Hematopoietic multipotent progenitor cell treated with erythropoietin and hydrocortisone succinate and interleukin-3 and kit ligand, for 8 days (in vitro differentiated cells): ENCODE measurements around the gene GOLGA8J.
"Not testable (repeated sequence)": the region's sequence is repeated elsewhere in the genome, so short reads cannot be mapped to it uniquely, and the experiment has no call there.

Experiments
- DNase-seq: peaks from one replicate; pipeline ENCODE4 v3.0.0-alpha.2; 2015

The GOLGA8J gene, protein sequence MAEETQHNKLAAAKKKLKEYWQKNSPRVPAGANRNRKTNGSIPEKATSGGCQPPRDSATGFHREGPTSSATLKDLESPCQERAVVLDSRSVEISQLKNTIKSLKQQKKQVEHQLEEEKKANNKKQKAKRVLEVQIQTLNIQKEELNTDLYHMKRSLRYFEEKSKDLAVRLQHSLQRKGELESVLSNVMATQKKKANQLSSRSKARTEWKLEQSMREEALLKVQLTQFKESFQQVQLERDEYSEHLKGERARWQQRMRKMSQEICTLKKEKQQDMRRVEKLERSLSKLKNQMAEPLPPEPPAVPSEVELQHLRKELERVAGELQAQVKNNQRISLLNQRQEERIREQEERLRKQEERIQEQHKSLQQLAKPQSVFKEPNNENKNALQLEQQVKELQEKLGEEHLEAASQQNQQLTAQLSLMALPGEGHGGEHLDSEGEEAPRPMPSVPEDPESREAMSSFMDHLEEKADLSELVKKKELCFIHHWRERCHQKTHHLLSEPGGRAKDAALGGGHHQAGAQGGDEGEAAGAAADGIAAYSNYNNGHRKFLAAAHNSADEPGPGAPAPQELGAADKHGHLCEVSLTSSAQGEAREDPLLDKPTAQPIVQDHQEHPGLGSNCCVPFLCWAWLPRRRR

DNA sequence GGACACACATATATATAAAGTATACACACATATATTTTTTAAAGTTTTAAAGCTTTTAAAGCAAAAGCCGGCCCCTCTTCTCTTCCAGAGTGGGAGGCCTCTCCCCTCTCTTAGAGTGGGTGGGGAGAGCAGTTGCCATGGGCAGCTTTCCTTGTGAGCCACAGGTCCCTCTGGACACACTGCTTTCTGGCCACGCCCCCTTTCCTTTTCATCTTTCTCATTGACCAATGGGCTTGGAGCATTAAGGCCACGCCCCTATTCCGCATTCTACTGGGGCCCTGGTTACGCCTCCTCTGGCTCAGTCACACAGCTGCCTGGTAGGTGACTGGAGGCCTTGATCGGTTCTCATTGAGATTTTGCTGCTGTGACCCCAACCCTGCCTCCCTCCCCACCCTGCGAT lies at the start of gene GOLGA8J:
TSS of gene GOLGA8J (plus strand) at position 301 of the 400 bp plus-strand sequence. CDS start at position 399, 98 bp downstream.
- not testable (repeated sequence) for DNase-seq

DNA sequence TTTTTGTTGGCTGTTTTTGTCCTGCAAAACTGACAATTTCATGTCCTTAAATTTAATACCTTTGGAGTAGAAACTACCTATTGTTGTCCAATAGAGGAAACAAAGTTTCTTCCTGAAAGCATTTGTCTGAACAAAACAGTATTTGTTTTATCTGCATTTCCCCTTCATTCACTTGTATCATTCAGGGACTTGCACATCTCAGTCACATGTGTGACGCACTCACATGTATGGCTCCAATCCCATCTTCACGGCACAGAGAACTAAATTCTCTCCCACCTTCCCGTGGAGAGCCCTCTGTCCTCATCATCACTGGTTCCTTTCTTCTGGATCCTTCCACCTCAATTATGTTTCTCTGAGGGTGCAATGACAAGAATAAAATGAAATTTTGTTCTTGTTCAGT lies 49.5 kb upstream of the GOLGA8J start:
- DNase-seq, result no peak

DNA sequence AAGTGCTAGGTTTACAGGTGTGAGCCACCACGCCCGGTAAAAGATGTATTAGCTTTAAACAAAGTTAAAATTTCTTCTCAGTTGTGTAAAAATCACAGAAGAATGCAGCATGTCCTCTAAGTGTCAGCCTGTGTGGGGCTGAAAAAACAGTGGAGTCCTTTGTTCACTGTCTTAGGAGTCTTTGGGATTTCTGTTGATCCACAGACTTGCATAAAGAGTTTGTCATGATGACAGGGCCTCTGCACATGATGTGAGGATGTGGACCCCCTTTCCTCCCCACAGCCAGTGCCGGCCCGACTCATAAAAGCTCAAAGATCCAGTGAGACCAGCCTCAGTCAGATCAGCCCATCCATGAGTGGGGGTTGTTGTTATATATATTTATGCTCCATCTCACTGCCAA lies 49.0 kb upstream of the GOLGA8J start:
- DNase-seq, result no peak

DNA sequence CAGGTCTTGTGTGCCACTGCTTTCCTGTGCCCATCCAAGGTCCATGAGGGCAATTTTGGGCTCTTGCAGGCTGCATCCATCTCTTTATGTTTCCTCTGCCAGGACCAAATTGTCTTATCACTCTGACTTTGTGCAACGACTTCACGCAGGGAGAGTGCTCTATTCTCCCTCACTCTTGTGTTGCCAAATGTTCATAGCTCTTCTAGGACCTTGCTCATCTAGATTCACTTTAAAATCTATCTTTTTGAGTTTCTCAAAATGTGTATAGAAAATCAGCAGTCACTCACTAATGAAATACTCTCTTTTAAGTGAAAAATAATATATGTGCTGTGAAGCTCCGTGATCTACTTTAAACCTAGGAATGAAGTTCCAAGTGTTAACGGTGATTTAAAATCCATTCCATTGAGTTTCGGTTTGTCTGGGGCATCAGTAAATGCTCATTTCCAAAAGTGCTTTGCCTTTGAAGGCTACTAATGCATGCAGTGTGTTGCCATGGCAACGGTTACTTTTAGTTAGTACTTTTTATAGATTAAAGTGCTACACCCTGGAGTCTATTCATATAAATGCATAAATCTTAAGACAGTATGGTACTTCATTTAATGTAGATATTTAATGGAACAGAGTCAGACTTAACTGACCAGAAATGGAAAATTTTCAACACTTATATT lies 46.6 kb upstream of the GOLGA8J start:
- DNase-seq, result no peak

DNA sequence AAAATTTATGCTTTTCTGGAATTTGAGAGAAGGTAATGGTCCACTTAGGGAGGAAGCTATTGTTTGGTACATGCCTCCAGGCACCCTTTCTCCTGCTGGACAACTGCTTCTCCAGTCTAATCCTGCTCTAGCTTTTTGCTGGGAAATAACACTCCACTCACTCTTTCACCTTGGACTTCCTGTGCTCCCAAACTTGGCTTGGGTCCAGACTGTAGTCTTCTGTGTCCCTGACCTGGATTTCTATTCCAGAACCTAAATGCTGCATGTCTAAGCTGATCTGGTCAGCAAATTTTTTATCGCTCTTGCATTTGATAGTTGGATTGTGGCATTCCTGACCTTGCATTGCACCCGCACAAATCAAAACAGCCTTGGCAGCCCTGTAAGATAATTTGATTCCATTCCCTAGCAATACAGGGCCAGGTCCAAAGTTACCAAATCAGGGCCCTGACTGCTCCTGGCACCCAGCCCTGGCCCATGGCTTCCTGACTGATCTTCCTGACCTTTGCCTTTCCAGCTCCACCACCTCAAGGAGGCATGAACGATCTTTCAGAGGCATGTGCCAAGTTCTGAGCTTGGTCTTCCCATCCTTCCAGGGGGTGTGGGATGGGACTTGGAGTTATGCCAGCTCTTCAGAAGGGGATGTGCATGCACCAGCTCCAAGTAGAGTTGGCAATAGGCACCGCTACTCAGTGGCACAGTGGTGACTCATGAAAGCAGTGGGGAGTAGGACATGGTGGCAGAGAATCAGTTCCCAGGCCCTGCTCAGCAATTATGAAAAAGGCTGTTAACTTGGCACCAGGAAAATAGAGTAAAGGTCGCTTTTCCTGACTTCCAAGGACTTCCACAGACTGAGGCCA lies 43.9 kb upstream of the GOLGA8J start:
- DNase-seq, result no peak

DNA sequence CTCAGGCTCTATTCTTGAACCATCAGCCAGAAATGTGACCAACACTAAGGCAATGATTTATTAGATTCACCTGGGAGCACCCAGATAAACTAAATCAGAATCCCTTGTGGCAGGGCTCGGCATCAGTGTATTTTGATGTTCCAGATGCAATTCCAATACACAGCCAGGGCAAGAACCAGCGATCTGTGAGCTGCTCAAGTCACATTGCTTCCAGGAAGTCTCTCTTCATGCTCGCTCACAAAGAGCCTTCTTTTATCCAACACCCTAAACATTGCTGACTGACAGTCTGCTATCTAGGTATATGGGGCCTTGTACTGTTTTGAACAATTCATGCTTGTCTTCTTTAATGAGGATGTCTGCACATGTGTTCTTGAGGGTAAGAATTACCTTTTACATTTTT lies 40.9 kb upstream of the GOLGA8J start:
- DNase-seq, result no peak

DNA sequence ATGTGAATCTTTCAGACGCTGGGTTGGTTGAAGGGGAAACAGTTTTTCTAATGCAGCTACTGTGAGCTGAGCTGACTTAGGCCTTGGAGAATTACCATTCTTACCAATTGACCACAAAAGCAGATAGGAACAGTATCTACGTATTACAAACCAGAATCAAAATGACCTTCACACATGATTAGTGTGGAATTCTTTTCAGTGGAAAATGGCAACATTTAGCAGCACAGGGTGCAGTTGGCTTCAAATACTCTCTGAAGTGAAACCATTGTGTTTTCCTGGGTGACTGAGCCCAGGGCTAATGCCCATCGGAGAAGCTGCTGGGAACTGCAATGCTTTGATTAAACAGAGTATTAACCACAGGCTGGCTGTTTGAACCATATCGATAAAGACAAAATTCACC lies 40.2 kb upstream of the GOLGA8J start:
- no peak for DNase-seq

DNA sequence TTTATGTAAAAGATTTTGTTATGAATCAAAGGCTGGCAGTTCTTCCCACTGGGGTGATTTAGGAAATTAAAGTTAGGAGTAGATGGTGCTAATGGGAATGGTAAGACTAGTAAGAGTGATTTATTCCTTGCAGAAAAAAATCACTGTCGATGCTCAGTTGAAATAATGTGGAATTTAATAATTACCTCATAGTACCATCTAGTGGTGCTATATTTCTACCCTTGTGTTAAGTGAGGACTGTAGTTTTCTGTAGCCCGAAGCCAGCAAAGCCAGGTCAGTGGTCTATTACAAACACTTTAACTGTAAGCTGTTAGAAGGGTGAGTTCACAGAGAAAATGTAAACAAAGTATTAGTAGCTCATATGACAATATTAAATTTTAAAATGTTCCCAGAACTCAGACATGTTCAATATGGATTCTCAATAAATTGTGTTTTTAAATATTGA lies 39.5 kb upstream of the GOLGA8J start:
- DNase-seq, result no peak

DNA sequence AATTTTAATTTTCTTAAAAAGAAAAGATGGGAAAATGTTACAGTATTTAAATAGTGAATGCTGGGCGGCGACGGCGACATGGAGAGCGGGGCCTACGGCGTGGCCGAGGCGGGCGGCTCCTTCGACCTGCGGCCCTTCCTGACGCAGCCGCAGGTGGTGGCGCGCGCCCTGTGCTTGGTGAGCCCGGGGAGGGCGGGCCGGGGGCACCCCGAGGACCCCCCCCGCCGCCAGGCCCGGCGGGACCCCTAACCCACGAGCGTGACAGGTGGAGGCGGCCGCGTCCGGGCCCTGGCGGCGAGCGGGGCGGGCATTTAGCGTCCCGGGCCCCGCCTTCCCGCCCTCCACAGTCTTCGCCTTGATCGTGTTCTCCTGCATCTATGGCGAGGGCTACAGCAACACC lies 38.4 kb upstream of the GOLGA8J start:
- DNase-seq, result no peak

DNA sequence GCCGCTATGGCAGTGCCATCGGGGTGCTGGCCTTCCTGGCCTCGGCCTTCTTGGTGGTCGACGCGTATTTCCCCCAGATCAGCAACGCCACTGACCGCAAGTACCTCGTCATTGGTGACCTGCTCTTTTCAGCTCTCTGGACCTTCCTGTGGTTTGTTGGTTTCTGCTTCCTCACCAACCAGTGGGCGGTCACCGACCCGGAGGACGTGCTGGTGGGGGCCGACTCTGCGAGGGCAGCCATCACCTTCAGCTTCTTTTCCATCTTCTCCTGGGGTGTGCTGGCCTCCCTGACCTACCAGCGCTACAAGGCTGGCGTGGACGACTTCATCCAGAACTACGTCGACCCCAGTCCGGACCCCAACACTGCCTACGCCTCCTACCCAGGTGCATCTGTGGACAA lies 37.9 kb upstream of the GOLGA8J start:
- DNase-seq, result not testable (repeated sequence)

DNA sequence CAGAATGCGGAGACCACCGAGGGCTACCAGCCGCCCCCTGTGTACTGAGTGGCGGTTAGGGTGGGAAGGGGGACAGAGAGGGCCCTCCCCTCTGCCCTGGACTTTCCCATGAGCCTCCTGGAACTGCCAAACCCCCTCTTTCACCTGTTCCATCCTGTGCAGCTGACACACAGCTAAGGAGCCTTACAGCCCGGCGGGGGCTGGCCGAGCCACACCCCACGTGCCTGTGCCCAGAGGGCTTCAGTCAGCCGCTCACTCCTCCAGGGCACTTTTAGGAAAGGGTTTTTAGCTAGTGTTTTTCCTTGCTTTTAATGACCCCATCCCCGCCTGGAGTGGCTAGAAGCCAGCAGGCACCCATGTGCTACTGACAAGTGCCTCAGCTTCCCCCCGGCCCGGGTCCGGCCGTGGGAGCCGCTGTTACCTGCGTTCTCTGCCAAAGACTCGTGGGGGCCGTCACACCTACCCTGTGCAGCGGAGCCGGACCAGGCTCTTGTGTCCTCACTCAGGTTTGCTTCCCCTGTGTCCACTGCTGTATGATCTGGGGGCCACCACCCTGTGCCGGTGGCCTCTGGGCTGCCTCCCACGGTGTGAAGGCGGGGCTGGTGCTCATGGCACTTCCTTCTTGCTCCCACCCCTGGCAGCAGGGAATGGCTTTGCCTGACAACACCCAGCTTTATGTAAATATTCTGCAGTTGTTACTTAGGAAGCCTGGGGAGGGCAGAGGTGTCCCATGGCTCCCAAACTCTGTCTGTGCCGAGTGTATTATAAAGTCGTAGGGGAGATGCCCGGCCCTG lies 37.3 kb upstream of the GOLGA8J start:
- DNase-seq, result not testable (repeated sequence)

DNA sequence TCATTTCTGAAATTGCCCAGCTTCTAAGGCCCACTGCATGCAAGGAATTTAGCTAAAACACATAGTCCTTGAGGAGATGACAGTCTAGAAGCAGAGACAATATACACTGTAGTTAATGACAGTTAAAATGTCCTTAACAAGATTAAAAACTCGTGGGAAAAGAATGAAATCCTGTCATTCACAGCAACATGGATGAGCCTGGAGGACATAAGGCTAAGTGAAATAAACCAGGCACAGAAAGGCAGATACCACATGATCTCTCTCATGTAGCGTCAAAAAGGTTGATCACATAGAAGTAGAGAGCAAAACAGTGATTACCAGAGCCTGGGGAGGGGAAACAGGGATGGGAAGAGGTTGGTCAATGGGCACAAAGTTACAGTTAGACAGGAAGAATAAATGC lies 36.3 kb upstream of the GOLGA8J start:
- DNase-seq, result no peak

DNA sequence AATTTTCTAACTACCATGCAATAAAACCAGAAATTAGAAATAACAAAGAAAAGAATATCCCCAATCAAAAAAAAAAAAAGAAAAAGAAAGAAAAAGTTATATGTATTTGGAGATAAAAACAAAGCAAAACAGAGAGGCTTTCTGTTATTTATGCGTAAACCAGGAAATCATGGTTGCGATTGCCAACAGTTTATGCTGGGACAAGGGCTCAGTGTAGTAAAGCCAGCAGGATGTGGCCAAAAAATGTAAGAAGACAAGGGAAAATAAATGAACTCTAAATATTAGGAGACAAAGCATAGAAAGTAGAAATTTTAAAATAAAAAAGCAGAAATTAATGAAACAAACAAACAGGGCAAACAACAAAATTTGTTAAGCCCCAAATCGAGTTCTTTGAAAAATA lies 27.2 kb upstream of the GOLGA8J start:
- no peak for DNase-seq

DNA sequence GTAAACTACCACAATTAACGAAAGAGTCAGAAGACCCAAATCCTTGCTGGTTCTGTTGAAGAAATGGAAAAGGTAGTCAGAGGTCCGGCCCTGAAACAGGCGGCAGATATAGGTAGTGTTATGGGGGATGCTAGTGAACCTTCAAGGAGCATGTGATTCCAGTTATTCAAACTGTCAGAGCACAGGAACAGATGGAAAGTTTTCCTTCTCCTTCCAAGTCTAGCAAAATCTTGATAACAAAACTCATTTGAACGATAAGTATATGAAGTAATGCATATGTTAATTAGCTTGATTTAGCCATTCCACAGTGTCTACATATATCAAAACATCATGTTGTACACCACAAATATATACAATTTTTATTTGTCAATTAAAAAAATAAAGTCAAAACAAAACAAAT lies 26.6 kb upstream of the GOLGA8J start:
- DNase-seq, result no peak

DNA sequence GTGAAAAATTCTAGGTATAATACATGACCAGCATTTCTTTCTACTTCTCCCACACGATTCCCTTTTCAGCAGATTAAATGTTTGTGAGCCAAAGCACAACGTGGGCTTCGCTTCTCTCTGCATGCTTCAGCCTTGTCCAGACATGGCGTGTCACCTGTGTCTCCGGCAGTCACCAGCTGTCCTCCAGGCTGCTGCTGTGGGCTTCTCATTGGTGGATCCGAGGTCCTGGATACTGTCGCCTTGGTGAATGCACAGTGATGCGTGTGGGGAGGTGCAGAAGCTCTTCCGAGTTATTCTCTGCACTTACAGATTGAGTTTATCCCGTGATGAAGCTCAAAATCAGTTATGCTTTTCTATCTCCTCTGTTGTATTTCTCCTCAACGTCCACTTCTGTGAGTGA lies 23.0 kb upstream of the GOLGA8J start:
- DNase-seq, result no peak

DNA sequence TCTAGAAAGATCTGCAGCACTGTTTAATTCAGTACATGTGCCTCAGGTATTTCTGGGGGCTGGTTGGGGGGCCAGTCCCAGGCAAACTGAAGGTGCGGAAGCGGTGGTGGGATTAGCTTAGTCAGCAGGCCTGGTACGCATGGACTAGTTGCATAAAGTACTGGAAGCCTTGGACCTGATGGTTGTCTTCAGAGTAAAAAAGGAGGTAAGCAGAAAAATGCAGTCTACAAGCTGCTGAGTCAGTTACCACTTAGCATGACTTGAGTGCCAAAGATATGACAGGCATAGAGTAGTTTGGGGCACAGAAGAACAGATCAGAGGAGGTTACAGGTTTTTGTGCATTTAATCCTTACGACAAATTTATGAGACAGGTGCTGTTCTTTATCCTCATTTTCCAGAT lies 19.9 kb upstream of the GOLGA8J start:
- DNase-seq, result no peak

DNA sequence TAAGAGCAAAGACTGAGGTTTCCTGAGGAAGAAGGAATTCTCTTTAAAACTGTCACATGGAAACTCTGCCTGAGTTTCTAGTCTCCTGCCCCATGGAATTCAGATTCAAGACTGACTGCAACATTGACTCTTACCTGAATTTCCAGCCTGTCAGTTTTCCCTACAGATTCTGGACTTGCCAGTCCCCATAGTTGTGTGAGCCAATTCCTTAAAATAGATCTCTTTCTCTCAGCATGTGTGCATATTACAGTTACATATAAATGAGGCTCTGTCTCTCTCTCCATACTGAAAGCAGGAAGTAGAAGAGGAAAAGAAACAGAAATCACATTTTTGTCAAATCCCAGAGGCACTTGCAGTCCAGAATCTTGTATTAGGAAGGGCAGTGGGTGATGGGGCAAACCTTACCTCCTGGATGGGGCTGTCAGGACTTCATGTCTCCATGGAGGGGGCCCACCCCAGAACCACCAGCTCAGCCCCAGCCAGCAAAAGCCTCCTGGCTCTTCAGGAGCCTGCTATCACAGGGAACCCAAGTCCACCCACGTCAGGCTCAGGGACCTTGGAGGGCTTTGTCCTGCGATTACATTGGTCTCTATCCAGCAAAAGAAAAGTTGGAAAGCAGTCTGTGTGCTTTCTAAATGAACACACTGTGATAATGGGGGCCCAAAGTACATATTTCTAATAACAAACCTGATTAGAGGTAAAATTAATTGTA lies 18.8 kb upstream of the GOLGA8J start:
- no peak for DNase-seq

DNA sequence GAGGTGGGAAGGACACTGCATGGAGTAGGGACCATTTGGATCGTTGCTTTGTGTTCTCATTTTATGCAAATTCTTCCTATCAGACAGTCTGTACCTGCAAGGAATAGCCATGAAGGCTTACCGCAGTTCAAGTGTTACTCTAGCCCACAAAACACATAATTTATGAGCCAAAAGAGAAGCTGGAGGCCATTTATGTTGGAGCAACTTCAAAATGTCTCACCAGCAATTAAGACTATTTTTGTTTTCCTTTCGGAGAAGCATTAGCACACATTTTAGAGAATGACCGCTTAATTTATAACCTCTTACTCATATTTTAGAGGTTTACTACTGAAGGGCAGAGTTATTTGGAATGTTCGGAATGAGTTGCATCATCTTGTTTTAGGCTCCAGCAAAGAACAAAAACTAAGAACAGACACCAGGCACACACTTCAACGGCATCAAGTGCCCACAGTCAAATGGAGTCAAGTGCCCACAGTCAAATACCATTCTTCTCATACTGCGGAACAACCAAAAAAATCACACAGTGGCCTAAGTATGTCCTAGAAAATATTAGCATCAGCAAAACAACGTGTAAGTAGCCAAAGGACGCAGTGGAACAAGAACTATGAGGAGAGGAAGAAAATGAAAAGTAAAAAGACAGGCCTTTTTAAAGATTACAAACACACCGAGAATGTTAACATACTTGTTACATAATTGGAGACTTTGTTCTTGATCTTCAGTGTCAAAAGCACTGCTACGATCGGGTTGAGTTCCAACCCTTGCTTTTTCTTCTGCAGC lies 17.5 kb upstream of the GOLGA8J start:
- no peak for DNase-seq

DNA sequence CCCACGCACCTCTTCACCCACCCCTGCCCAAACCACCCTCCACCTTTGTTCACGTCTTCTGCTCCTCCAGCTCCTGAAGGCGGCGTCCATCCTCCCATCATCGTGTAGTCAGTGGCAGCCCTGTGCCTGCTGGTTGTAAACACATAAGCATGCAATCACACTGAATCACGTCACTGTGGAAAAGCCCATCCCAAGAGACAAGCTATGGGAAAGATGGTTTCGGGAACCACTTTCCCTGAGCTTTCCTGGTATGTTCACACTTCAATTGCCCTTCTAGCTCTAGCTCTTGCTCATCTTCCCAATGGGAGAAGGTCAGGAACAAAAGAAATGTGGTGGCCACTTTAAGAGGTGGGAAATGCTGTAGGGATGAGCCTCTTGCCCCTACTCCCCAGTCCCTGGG lies 14.4 kb upstream of the GOLGA8J start:
- no peak for DNase-seq

DNA sequence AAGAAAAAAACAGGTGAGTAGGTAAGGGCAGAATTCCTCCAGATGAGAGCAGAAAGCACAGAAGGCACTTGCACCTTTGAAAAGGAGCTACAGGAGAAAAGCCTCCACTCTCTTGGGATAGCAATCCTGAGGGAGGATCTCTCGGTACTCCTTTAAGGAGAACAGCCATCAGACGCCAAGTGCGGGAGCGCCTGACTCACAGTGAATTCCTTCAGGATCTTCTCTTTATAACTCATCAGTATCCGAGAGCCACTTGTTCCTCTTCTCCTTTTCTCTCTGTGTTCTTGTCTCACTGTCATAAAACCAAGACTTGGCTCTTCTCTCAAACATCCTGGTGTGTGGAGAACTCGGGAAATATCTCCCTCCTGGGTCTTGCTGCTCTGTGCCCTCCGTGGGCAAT lies 10.1 kb upstream of the GOLGA8J start:
- no peak for DNase-seq

DNA sequence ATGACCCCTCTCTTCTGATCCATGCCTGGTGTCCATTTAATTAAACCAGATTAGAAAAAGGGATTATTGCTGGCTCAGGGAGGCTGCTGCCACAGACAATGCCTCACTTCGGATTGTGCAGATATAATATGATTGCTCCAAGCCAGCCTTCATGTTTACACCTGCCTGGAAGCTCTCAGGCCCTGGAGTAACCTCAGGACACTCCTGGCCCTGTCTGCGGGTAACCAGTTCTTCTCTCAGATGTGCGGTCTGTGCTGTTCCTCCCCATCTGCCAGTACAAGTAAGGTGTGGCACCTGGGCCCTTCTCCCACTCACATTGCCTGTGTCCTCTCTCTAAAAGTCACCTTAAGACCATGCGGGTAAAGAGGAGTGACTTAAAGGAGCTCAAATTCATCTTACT lies 8.8 kb upstream of the GOLGA8J start:
- DNase-seq, result no peak
